IMR-90 (cell line): ENCODE measurements around the gene OPN4.

Source experiments
- CEBPB ChIP-seq: IDR thresholded peaks from 2 replicates; pipeline ENCODE4 v1.6.1; 2012; ENCODE audit warnings: low read depth, low read length, improper control_type of control experiment
- FOS ChIP-seq: fragments of 150-350 bp; IDR thresholded peaks from 2 replicates; pipeline ENCODE4 v1.6.1; 2016; ENCODE audit warnings: low read depth, low read length
- MAFK ChIP-seq: IDR thresholded peaks from 2 replicates; pipeline ENCODE4 v1.6.1; 2012; ENCODE audit warnings: low read depth, low read length, improper control_type of control experiment
- MAZ ChIP-seq: IDR thresholded peaks from 2 replicates; pipeline ENCODE4 v1.6.1; 2012; ENCODE audit warnings: low read depth, mild to moderate bottlenecking, low read length, improper control_type of control experiment, moderate library complexity, borderline replicate concordance
- POLR2A ChIP-seq: IDR thresholded peaks from 2 replicates; pipeline ENCODE4 v1.6.1; 2012; ENCODE audit warnings: mild to moderate bottlenecking, low read depth, low read length
- RCOR1 ChIP-seq: IDR thresholded peaks from 2 replicates; pipeline ENCODE4 v1.6.1; 2012; ENCODE audit warnings: mild to moderate bottlenecking, low read length, improper control_type of control experiment; ENCODE audit not compliant: insufficient replicate concordance
- SMC3 ChIP-seq: fragments of 150-350 bp; IDR thresholded peaks from 2 replicates; pipeline ENCODE4 v1.6.1; 2016; ENCODE audit warnings: low read depth, mild to moderate bottlenecking, antibody characterized with exemption, low read length, moderate library complexity
- TF ChIP-seq, protein P1 (sequence below): fragments of 150-350 bp; IDR thresholded peaks from 2 replicates; pipeline ENCODE4 v1.6.1; 2016; ENCODE audit warnings: low read depth, mild to moderate bottlenecking, low read length, moderate library complexity, borderline replicate concordance
- TF ChIP-seq, protein P2 (sequence below): conservative IDR thresholded peaks from 2 replicates; pipeline ENCODE4 v1.5.1; 2012; ENCODE audit warnings: mild to moderate bottlenecking, low read depth, low read length, improper control_type of control experiment
- TF ChIP-seq, protein P3 (sequence below): fragments of 150-350 bp; IDR thresholded peaks from 2 replicates; pipeline ENCODE4 v1.6.1; 2017; ENCODE audit warnings: mild to moderate bottlenecking, antibody characterized with exemption, low read length, low read depth

DNA sequence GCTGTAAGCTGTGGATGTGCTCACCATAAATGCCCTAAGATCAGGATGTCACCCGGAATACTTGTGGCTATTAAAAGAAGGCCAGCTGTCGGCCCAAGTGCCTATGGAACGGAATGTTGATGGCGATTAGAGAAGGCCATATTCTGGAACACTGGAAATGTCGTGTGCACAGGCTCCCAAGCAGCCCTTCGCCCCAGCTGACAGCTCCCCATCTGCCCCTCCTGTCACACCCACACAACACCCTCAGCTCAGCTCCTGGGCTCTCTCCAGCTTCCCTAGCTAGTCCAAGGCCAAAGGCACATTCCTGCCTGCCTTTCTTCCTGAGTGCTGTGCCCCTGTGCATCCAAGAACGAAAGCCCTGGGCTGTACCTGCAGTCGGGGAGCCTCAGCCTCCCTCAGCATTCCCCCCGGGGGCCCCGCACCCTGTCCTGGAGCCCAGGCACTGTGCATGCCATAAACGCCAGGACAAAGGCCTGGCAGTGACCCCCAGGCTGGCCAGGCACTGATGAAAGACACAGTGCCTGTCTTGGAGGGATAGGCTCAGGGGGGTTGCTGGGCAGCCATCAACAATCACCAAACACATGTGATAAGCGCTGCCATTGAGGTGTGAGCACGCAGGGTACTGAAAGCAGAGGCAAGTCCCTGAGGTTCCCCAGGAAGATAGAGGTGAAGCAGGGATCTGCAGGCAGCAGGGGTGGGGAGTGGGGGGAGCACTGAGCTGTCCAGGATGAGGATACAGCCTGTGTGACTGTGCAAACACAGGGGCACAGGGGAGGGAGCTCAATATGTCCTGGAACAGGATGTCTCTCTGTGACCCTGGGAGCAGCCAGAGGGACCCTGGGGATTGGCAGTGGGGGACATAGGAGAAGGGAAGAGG lies 10.2 kb downstream of the OPN4 start:
- TF ChIP-seq POLR2A (no peak), MAZ (no peak), RCOR1 (no peak), CEBPB (no peak), FOS (no peak), SMC3 (no peak), MAFK (no peak)
- TF ChIP-seq, protein P1, sequence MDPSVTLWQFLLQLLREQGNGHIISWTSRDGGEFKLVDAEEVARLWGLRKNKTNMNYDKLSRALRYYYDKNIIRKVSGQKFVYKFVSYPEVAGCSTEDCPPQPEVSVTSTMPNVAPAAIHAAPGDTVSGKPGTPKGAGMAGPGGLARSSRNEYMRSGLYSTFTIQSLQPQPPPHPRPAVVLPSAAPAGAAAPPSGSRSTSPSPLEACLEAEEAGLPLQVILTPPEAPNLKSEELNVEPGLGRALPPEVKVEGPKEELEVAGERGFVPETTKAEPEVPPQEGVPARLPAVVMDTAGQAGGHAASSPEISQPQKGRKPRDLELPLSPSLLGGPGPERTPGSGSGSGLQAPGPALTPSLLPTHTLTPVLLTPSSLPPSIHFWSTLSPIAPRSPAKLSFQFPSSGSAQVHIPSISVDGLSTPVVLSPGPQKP, result no peak
- TF ChIP-seq, protein P2, sequence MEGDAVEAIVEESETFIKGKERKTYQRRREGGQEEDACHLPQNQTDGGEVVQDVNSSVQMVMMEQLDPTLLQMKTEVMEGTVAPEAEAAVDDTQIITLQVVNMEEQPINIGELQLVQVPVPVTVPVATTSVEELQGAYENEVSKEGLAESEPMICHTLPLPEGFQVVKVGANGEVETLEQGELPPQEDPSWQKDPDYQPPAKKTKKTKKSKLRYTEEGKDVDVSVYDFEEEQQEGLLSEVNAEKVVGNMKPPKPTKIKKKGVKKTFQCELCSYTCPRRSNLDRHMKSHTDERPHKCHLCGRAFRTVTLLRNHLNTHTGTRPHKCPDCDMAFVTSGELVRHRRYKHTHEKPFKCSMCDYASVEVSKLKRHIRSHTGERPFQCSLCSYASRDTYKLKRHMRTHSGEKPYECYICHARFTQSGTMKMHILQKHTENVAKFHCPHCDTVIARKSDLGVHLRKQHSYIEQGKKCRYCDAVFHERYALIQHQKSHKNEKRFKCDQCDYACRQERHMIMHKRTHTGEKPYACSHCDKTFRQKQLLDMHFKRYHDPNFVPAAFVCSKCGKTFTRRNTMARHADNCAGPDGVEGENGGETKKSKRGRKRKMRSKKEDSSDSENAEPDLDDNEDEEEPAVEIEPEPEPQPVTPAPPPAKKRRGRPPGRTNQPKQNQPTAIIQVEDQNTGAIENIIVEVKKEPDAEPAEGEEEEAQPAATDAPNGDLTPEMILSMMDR, result no peak
- TF ChIP-seq, protein P3, sequence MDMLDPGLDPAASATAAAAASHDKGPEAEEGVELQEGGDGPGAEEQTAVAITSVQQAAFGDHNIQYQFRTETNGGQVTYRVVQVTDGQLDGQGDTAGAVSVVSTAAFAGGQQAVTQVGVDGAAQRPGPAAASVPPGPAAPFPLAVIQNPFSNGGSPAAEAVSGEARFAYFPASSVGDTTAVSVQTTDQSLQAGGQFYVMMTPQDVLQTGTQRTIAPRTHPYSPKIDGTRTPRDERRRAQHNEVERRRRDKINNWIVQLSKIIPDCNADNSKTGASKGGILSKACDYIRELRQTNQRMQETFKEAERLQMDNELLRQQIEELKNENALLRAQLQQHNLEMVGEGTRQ, result no peak
